Measurements from ENCODE around the gene CCDC12. TPM values are rescaled to one million over a fixed set of nuclear protein-coding genes. Genes with fewer than 3 reads are reported as not detected.

The CCDC12 gene
- total and polyA plus RNA-seq, 12 donors: 33.2 to 145 (median 70.0) TPM

DNA sequence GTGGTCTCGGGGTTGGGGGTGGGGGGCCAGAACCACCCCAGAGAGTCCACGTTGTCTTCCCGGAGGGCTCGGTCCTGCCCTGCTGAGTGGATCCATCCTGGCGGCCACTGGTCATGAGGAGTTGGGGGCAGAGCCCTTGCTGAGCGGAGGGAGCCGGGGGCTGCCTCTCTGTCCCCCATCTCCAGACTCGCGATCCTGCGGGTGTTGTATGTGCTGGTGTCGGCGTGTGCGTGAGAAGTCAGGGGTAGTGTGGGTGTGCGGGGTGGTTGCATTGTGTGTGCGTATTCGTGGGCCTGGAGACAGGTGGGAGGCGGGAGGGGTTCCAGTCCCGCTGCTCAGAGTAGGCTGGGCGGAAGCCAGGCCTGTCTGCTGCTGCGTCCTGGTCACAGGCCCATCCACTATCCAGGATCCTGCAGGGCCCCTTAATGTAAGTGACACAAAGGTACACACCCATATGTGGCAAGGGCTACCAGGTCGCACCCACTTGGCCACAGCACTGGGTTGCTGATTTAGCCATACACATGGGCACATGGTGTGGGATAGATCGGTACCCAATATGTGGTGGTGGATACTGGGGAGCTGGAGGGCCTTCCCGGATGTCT lies 33.7 kb upstream of the CCDC12 start:
- intact Hi-C loops (cut with DNase I): no loop called here
- H3K4me3 ChIP-seq: peak overlapping the region in 2 of 4 donors; percentile 30 to 54
- 77 to 86% (median 79%) methylated on average over 13 to 23 of the region's 23 CpGs for WGBS, 4 donors
- peaks cover 9 to 12% of the 10 kb centered on the region in 2 donors for H3K4me1 ChIP-seq (replicated peaks in 1 of 2)
- TF ChIP-seq, protein P1, sequence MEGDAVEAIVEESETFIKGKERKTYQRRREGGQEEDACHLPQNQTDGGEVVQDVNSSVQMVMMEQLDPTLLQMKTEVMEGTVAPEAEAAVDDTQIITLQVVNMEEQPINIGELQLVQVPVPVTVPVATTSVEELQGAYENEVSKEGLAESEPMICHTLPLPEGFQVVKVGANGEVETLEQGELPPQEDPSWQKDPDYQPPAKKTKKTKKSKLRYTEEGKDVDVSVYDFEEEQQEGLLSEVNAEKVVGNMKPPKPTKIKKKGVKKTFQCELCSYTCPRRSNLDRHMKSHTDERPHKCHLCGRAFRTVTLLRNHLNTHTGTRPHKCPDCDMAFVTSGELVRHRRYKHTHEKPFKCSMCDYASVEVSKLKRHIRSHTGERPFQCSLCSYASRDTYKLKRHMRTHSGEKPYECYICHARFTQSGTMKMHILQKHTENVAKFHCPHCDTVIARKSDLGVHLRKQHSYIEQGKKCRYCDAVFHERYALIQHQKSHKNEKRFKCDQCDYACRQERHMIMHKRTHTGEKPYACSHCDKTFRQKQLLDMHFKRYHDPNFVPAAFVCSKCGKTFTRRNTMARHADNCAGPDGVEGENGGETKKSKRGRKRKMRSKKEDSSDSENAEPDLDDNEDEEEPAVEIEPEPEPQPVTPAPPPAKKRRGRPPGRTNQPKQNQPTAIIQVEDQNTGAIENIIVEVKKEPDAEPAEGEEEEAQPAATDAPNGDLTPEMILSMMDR (IDR thresholded peaks at IDR 0.05): no peak
- TF ChIP-seq POLR2A (IDR thresholded peaks at IDR 0.05): no peak
- no peaks in the 10 kb centered on the region for H3K27me3 ChIP-seq
- H3K9me3 ChIP-seq (replicated peaks in 1 of 3): no peaks in the 10 kb centered on the region
- peaks cover 0 to 10% of the 10 kb centered on the region in 2 donors for H3K36me3 ChIP-seq (replicated peaks in 1 of 2)
- H3K27ac ChIP-seq: peak overlapping the region in 4 of 5 donors; percentile 78 to 86 (median 80)
- DNase-seq: peak in 3 of 7 donors; percentile 27 to 66 (median 36)

DNA sequence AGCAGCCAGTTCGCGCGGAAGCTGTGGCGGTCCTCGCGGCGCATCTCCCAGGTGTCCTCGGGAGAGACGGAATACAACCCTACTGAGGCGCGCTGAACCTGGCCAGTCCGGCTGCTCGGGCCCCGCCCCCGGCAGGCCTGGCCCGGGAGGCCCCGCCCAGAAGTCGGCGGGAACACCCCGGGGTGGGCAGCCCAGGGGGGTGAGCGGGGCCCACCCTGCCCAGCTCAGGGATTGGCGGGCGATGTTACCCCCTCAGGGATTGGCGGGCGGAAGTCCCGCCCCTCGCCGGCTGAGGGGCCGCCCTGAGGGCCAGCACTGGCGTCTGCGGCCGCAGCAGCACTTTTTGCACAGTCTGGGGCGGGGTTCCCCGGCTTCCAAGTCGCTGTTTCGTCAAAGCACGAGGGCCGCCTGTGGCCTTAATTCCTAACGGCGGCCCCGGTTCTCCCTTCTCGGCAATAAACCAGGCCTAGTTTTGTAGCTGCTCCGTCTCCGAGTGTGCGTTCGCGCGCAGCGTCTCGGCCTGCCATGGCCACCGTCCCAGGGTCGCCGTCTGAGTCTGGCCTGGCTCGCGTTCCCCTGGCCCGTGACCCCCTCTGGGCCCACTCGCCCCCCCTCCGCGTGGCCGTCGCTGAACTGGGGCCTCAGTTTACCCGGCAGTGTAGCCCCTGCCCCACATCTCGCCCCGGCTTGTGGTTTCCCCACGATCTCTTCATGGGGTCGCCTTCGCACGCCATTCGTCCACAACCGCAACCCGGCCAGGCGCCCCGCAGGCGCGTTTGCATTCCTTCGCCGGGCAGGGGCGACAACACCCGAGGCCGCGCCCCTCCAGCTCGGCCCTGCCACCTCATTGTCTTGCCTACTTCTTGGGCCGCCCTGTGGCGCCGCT lies 32.9 kb upstream of the CCDC12 start:
- H3K4me1 ChIP-seq (replicated peaks in 1 of 2): peaks cover 9 to 12% of the 10 kb centered on the region in 2 donors
- H3K27ac ChIP-seq: peak overlapping the region; percentile 40 to 86 (median 79)
- DNase-seq: peak; percentile 90 to 95 (median 93)
- no peaks in the 10 kb centered on the region for H3K9me3 ChIP-seq (replicated peaks in 1 of 3)
- 2 to 5% (median 4%) methylated on average over 10 to 85 of the region's 85 CpGs for WGBS, 4 donors
- peak overlapping the region in 2 of 4 donors; percentile 30 to 54 for H3K4me3 ChIP-seq
- H3K36me3 ChIP-seq (replicated peaks in 1 of 2): peaks cover 0 to 11% of the 10 kb centered on the region in 2 donors
- peak; percentile 57 to 89 for TF ChIP-seq POLR2A (IDR thresholded peaks at IDR 0.05)
- TF ChIP-seq, protein P1 (IDR thresholded peaks at IDR 0.05): no peak
- no peaks in the 10 kb centered on the region for H3K27me3 ChIP-seq
- intact Hi-C loops (cut with DNase I): loop anchor here (10.0 kb wide), 2 partner anchors 305 to 315 kb away; partner anchors contain the start of gene TMIE (in 1 of the 2)

DNA sequence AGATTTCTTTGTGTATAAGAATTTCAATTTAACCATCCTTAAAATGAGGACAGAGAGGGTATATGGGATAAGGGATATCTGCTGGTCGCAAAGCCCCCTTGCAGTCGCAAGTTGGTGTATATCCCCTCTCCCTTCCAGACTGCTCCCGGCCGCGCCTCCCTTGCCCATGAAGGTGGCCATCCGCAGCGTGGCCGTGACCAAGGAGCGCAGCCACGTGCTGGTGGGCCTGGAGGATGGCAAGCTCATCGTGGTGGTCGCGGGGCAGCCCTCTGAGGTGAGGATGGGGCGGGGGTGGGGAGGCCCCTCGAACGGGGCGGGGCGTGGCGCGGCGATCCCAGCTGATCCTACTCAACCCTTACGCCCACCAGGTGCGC lies 32.3 kb upstream of the CCDC12 start:
- H3K4me3 ChIP-seq: peak overlapping the region in 1 of 4 donors; percentile 54
- DNase-seq: no peak
- no peaks in the 10 kb centered on the region for H3K9me3 ChIP-seq (replicated peaks in 1 of 3)
- no peaks in the 10 kb centered on the region for H3K27me3 ChIP-seq
- WGBS, 4 donors: 28 to 48% (median 37%) methylated on average over 10 to 23 of the region's 23 CpGs
- H3K36me3 ChIP-seq (replicated peaks in 1 of 2): peaks cover 0 to 18% of the 10 kb centered on the region in 2 donors
- peak overlapping the region in 1 of 5 donors; percentile 78 for H3K27ac ChIP-seq
- TF ChIP-seq, protein P1 (IDR thresholded peaks at IDR 0.05): no peak
- TF ChIP-seq POLR2A (IDR thresholded peaks at IDR 0.05): no peak
- H3K4me1 ChIP-seq (replicated peaks in 1 of 2): peaks cover 9 to 12% of the 10 kb centered on the region in 2 donors
- intact Hi-C loops (cut with DNase I): loop anchor here (10.0 kb wide), 2 partner anchors 304 to 316 kb away; partner anchors contain the start of gene TMIE (in 1 of the 2)

DNA sequence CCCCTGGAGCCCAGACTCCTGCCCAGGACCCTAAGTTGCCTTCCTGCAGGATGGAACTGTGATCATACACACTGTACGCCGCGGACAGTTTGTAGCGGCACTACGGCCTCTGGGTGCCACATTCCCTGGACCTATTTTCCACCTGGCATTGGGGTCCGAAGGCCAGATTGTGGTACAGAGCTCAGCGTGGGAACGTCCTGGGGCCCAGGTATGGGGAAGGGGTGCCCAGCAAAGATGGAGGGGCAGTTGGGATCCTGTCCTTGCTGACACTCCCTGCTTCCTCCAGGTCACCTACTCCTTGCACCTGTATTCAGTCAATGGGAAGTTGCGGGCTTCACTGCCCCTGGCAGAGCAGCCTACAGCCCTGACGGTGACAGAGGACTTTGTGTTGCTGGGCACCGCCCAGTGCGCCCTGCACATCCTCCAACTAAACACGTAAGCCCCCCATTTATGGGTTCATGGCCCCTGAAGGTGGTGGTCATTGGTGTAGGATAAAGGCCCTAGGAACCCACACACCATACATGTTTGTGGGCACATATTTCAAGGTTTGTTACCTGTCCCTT lies 31.8 kb upstream of the CCDC12 start:
- peaks cover 9 to 12% of the 10 kb centered on the region in 2 donors for H3K4me1 ChIP-seq (replicated peaks in 1 of 2)
- TF ChIP-seq, protein P1 (IDR thresholded peaks at IDR 0.05): no peak
- no peaks in the 10 kb centered on the region for H3K9me3 ChIP-seq (replicated peaks in 1 of 3)
- no peak overlapping the region for H3K4me3 ChIP-seq
- H3K27ac ChIP-seq: no peak overlapping the region
- peak in 2 of 7 donors; percentile 16 to 55 for DNase-seq
- intact Hi-C loops (cut with DNase I): loop anchor here (10.0 kb wide), 2 partner anchors 304 to 316 kb away; partner anchors contain the start of gene TMIE (in 1 of the 2)
- no peaks in the 10 kb centered on the region for H3K27me3 ChIP-seq
- peaks cover 0 to 20% of the 10 kb centered on the region in 2 donors for H3K36me3 ChIP-seq (replicated peaks in 1 of 2)
- WGBS, 4 donors: 90 to 97% (median 94%) methylated on average over 7 to 13 of the region's 13 CpGs

All from adrenal gland (tissue), 12 donors.